CD4-positive, alpha-beta T cell (primary cell): ENCODE measurements around the gene GPR107. TPM values are rescaled to one million over a fixed set of nuclear protein-coding genes. Genes with fewer than 3 reads are reported as not detected.

Experiments used
- ATAC-seq: fragments of 200-7000 bp; cut with Tn5 transposase; one replicate; pipeline ENCODE4 v1.10.0; 2022; ENCODE audit warnings: mild to moderate bottlenecking; ENCODE audit not compliant: poor library complexity
- CTCF ChIA-PET: fragments of 350-600 bp; sonication (Branson Sonifier 250); formaldehyde crosslinking; loops from one replicate; lab custom pipeline; 2021; ENCODE audit warnings: antibody characterized with exemption, inconsistent platforms; lab: Charles Lee
- POLR2A ChIA-PET: fragments of 350-600 bp; sonication (Branson Sonifier 250); formaldehyde crosslinking; loops from one replicate; lab custom pipeline; 2021; ENCODE audit warnings: antibody characterized with exemption, inconsistent platforms; lab: Charles Lee
- DNase-seq, 14 experiments: peaks; one replicate each; pipeline ENCODE4 v3.0.0-alpha.2; 2013 to 2020; ENCODE audit warnings: mixed read lengths in 2 of 14
- H3K27ac ChIP-seq, 2 donors: one replicate each; pipeline versions ENCODE4 v1.5.1 to v1.7.0; 2013; ENCODE audit warnings: low read length in 2 of 2, low read depth in 1 of 2, mild to moderate bottlenecking in 1 of 2
- H3K27me3 ChIP-seq, 2 experiments: 1 replicate in 1 of 2; 2 replicates in 1 of 2; pipeline versions ENCODE4 v1.6.1 to v1.7.0; 2013; ENCODE audit warnings: low read length in 2 of 2, control low read depth in 1 of 2, mild to moderate bottlenecking in 1 of 2, moderate library complexity in 1 of 2; ENCODE audit not compliant: insufficient read depth in 2 of 2, control insufficient read depth in 1 of 2
- H3K36me3 ChIP-seq: one replicate; pipeline ENCODE4 v1.6.1; 2013; ENCODE audit warnings: low read length, control low read depth; ENCODE audit not compliant: insufficient read depth
- H3K4me1 ChIP-seq: one replicate; pipeline ENCODE4 v1.6.1; 2013; ENCODE audit warnings: low read length, control low read depth; ENCODE audit not compliant: insufficient read depth
- H3K4me3 ChIP-seq: one replicate; pipeline ENCODE4 v1.5.1; 2013; ENCODE audit warnings: mild to moderate bottlenecking, low read length, moderate library complexity
- H3K9me3 ChIP-seq, 2 experiments: 1 replicate in 1 of 2; 2 replicates in 1 of 2; pipeline versions ENCODE4 v1.6.1 to v1.7.0; 2013; ENCODE audit warnings: low read length in 2 of 2, mild to moderate bottlenecking in 2 of 2, control low read depth in 1 of 2, moderate library complexity in 1 of 2; ENCODE audit not compliant: control insufficient read depth in 1 of 2, insufficient read depth in 1 of 2
- H3K27ac Mint-ChIP-seq: one replicate; pipeline ENCODE4 v1.8.0; 2020; ENCODE audit warnings: mixed read lengths
- H3K27me3 Mint-ChIP-seq: one replicate; pipeline ENCODE4 v1.8.0; 2021; ENCODE audit warnings: mixed read lengths
- H3K36me3 Mint-ChIP-seq: one replicate; pipeline ENCODE4 v1.8.0; 2021; ENCODE audit warnings: low read depth, mixed read lengths
- H3K4me1 Mint-ChIP-seq: one replicate; pipeline ENCODE4 v1.8.0; 2021; ENCODE audit warnings: low read depth, mixed read lengths
- H3K4me3 Mint-ChIP-seq: one replicate; pipeline ENCODE4 v1.8.0; 2020; ENCODE audit warnings: mild to moderate bottlenecking, mixed read lengths
- H3K9me3 Mint-ChIP-seq: one replicate; pipeline ENCODE4 v1.8.0; 2020; ENCODE audit warnings: mixed read lengths
- CTCF ChIP-seq: fragments of 200-600 bp; IDR thresholded peaks from one replicate; pipeline ENCODE4 v1.8.0; 2022; ENCODE audit warnings: antibody characterized with exemption, mild to moderate bottlenecking
- intact Hi-C, 2 experiments: fragments of 100-400 bp; cut with DNase I in 1 of 2; cut with micrococcal nuclease in 1 of 2; formaldehyde crosslinking; loops; one replicate each; pipeline versions ENCODE4 v1.15.1 to v1.9.0; 2023 to 2025; cut with DNase I, micrococcal nuclease
- total RNA-seq, 174 experiments: library from RNA in 2 of 174; stranded (reverse) in 2 of 174; gene quantifications; one replicate each; pipeline ENCODE4 v1.2.3 and lab custom pipeline; 2021 to 2026

Gene GPR107
- total RNA-seq, 2 experiments from 2014 or later: 18.9 to 19.2 TPM

- no peak for TF ChIP-seq CTCF
- ChIA-PET POLR2A (no interaction called here), CTCF (interaction anchor here (1.6 kb wide), 1 partner anchor 11 kb away, joined by 4 read pairs; no protein-coding TSS in a partner anchor)
- peak overlapping the region; percentile 49 for H3K27ac Mint-ChIP-seq
- Histone ChIP-seq H3K4me3 (no peak overlapping the region), H3K9me3 (no peaks in the 10 kb centered on the region), H3K36me3 (peaks cover 59% of the 10 kb centered on the region), H3K27ac (no peak overlapping the region), H3K27me3 (no peaks in the 10 kb centered on the region), H3K4me1 (peaks cover 3% of the 10 kb centered on the region)
- no peaks in the 10 kb centered on the region for H3K9me3 Mint-ChIP-seq
- DNase-seq: no peak
- peaks cover 4% of the 10 kb centered on the region for H3K4me1 Mint-ChIP-seq
- intact Hi-C loops: loop anchor here in 1 of 2 experiments (5.0 kb wide), 1 partner anchor 294 kb away; the partner anchor contains the start of gene TOR1B
- H3K36me3 Mint-ChIP-seq: peaks cover 80% of the 10 kb centered on the region
- no peak for ATAC-seq
- no peaks in the 10 kb centered on the region for H3K27me3 Mint-ChIP-seq
- no peak overlapping the region for H3K4me3 Mint-ChIP-seq
These were observed 42.2 kb downstream of the GPR107 start for GRCh38 chr9:130095872-130096271.

GRCh38 chr9:130100681-130101080 lies 47.0 kb downstream of the GPR107 start:
- Histone ChIP-seq H3K4me1 (peaks cover 3% of the 10 kb centered on the region), H3K27ac (no peak overlapping the region), H3K36me3 (peaks cover 70% of the 10 kb centered on the region), H3K27me3 (no peaks in the 10 kb centered on the region), H3K9me3 (no peaks in the 10 kb centered on the region), H3K4me3 (no peak overlapping the region)
- H3K4me1 Mint-ChIP-seq: peaks cover 4% of the 10 kb centered on the region
- no peak overlapping the region for H3K4me3 Mint-ChIP-seq
- no peak overlapping the region for H3K27ac Mint-ChIP-seq
- CTCF ChIA-PET: interaction anchor here (0.7 to 1.1 kb wide), 2 partner anchors 45 to 135 kb away, joined by 3 to 4 read pairs; no protein-coding TSS in a partner anchor
- H3K36me3 Mint-ChIP-seq: peaks cover 89% of the 10 kb centered on the region
- no peak for TF ChIP-seq CTCF
- POLR2A ChIA-PET: no interaction called here
- DNase-seq: no peak
- ATAC-seq: no peak
- no peaks in the 10 kb centered on the region for H3K27me3 Mint-ChIP-seq
- H3K9me3 Mint-ChIP-seq: no peaks in the 10 kb centered on the region
- intact Hi-C loops: loop anchor here in 1 of 2 experiments (5.0 kb wide), 1 partner anchor 363 kb away; no protein-coding TSS in a partner anchor

- H3K27me3 Mint-ChIP-seq: no peaks in the 10 kb centered on the region
- intact Hi-C loops: loop anchor here in 1 of 2 experiments (5.0 kb wide), 1 partner anchor 365 kb away; no protein-coding TSS in a partner anchor
These were observed 48.2 kb downstream of the GPR107 start for GRCh38 chr9:130101915-130102314.

More at GRCh38 chr9:130101915-130102314, 48.2 kb downstream of the GPR107 start:
- DNase-seq: no peak
- Histone ChIP-seq H3K4me3 (no peak overlapping the region), H3K36me3 (peaks cover 67% of the 10 kb centered on the region), H3K27me3 (no peaks in the 10 kb centered on the region), H3K4me1 (peaks cover 6% of the 10 kb centered on the region), H3K27ac (no peak overlapping the region), H3K9me3 (no peaks in the 10 kb centered on the region)
- peaks cover 90% of the 10 kb centered on the region for H3K36me3 Mint-ChIP-seq
- ChIA-PET CTCF (no interaction called here), POLR2A (no interaction called here)
- no peak overlapping the region for H3K27ac Mint-ChIP-seq
- no peak for TF ChIP-seq CTCF
- no peak overlapping the region for H3K4me3 Mint-ChIP-seq
- peaks cover 6% of the 10 kb centered on the region for H3K4me1 Mint-ChIP-seq
- no peak for ATAC-seq
- H3K9me3 Mint-ChIP-seq: no peaks in the 10 kb centered on the region
